Pons (tissue), 1 donor: ENCODE measurements around the gene SCMH1.
"Not testable (repeated sequence)": the region's sequence is repeated elsewhere in the genome, so short reads cannot be mapped to it uniquely, and the experiment has no call there.

Source experiments
- DNase-seq: peaks from one replicate; pipeline ENCODE4 v3.0.0-alpha.2; 2016; ENCODE audit warnings: low spot score

The SCMH1 gene

DNA sequence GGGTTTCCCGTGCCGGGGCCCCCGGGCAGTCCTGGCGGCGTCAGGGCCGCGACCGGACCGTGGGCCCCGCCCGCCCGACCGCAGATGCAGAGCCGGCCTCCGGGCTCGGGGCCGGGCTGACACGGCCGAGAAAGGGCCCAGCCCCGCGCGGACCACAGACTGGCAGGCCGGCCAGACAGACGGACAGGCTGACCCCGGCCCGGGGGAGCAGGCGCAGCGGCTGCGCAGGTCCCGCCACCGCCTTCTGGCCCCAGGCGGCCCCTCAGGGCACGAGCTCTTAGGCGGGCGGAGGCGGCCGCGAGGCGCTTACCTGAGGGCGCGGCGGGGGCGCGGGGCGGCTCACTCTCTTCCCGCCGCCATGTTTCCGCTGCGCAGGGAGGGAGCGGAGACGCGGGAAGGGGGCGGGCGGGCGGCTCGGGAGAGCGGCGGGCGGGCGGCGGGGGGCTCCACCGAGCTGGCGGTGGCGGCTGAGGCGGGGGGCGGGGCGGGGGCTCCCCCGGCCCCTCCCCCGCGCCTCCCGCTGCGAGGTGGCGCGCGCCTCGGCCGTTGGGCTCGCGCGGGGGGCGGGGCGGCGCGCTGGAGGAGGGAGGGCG lies at the start of gene SCMH1:
Gene SCMH1 (minus strand): TSS at position 558 of the 593 bp plus-strand sequence. CDS start 56,173 bp downstream, outside the sequence.
- no peak for DNase-seq

DNA sequence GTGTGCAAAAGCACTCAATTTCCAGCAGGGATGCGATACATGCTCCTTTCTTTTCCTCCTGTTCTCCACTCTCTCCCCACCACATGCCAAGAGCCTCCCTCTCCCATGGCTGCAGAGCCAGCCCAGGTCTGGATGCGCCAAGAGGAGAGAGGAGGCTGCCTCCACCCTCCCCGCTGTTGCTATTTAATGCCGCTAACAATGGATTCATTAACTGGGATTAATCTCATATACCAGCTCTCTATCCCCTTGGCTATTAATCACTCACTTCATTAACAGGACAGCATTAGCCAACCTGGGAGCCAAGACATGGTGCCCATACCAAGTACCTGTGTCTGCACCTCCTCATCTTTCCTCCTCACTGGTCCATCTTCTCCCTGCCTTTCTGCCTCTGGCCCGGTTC lies 49.1 kb upstream of the SCMH1 start:
- DNase-seq = no peak

GRCh38 chr1:41289196-41289595 lies 47.1 kb upstream of the SCMH1 start:
- DNase-seq = no peak

DNA sequence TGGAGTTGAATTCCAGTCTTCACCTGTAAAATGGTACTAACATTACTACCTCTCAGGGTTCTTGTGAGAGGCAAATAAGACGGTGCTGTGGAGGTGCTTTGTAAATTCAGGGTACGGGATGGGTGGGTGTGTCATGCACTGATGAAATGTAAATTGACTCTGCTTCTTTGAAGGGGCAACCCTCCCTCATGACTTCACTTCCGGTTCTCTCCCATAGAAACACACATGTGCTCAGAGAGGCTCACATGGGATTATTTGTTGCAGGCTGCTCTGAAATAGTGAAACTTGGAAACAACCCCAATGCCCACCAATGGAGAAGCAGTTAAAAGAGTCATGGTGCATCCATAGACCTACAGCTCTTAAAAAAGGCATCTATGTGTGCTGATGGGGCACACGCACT lies 44.9 kb upstream of the SCMH1 start:
- DNase-seq = no peak

DNA sequence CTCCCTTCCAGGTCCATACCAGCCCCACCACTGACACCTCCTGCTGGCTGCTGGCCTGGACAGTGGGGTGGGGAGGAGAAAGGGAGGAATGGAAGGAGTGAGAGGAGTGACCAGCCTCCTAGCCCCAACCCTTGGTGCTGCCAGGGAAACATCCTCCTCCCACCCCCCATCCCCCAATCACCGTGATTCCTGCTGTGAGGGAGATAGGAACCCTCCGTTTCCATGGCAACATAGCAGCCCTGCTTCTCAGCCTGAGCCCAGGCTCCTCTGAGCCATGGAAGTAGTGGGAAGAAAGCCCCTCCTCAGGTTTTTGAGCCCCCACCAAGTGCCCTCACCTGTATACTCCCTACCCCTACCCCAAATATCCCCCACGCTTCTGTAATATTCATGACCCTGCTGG lies 44.4 kb upstream of the SCMH1 start:
- no peak for DNase-seq

- no peak for DNase-seq
Measured at GRCh38 chr1:41285818-41286217, 43.7 kb upstream of the SCMH1 start.

DNA sequence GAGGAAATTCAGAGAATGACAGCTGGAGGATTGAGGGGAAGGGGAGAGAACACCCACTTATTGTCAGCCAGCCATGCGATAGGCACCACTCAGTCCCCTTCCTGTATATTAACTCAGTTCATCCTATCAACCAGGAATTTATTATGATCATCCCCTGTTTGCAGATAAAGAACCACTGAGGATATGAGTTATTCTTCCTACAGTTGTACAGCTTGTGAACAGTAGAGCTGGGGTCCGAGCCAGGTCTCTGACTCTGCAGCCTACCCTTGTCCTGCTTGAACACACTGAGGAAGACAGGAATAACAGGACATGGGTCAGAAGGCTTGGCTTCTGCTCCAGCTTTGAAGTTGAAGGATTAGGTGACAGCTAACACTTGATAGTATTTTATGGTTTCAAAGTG lies 42.0 kb upstream of the SCMH1 start:
- DNase-seq = no peak

DNA sequence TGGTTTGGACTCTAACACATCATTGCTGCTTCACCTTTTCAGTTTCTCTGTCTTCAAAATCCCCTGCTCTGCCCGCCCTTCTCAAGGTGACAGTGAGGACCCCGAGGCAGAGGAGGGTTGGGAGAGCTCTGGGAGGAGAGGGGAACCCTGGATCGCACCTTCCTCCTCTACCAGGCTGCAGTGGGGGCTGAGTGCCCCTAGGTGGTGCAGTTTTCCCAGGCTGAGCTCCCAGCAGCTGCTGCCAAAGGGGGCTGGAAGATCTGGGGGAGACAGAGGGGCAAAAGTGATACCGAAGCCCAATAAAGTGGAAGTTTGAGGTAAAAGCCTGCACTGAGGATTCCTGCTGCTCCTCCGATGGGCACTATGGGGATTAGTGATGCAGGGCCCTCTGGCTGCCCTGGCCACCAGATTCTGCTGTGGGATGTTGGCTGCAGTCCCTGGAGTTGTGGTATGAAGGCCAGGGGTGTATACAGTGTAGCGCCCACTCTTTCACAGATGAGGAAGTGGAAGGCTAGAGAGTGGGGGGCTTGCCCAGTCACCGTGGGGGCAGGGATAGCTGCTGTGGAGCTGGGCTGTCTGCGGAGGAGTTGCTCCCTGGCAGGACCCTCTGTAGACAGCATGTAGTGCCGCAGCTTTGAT lies 40.7 kb upstream of the SCMH1 start:
- DNase-seq = no peak

DNA sequence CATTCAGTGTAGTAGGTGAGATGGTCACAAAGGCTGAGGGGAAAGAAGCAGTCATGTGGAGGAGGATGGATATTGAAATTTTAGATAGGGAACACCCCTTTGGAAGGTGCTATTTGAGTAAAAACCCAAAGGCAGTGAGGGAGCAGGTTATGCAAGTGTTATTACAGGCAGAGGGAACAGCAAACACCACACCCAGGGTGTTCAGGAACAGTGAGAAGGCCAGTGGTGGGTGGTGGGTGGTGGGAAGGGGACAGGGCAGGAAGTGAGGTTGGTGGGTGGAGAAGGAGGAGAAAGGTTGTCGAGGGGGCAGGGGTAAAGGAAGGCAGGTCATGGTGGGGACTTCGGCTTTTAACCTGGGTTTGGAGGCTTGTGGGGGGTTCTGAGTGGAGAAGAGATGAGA lies 39.2 kb upstream of the SCMH1 start:
- no peak for DNase-seq

- DNase-seq = no peak
Measured at GRCh38 chr1:41280202-41281032, 38.3 kb upstream of the SCMH1 start.

DNA sequence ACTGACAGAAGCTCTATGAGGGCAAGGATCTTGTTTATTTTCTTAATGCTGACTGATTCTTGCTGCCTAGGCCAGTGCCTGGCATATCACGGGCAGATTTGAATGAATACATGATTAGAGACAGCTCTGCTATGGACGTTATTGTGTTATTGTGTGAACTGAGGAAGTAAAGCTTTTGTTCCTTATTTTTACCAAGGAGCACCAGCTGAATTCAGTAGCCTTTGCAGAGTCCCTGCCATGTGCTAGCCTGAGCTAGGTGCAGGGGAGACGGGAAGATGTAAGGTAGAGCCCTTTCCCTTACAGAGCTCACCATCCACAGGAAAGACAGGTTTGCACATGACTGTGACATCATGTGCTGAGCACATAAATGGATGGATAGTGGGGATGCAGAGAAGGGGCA lies 36.0 kb upstream of the SCMH1 start:
- DNase-seq = no peak

DNA sequence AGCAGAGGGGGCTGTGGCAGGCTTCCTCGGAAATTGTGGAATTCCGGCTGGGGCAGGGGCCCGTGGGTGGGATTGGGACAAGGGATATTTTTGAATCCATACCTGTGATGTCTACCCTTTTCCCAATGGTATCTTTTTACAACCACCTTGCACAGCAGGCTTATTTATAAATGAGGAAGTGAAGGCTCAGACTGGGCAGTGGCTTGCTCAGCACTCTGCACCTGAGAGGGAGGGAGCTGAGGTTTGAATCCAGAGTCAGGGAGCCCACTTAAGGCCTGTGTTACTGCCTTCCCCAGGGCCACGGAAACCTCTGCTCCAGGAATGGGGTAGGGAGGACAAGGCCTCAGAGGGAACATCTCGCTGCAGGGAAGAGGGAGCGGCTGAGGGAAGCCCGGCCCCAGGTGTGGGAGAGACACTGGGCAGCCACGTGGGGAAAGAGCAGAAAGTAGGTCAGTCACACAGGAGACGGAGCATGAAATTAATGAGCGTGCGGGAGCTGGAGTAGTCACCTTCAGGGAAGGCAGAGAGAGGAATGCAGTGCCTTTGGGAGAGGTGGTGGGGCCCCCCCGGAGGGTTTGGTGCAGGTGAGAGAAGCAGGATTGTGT lies 35.4 kb upstream of the SCMH1 start:
- no peak for DNase-seq

DNA sequence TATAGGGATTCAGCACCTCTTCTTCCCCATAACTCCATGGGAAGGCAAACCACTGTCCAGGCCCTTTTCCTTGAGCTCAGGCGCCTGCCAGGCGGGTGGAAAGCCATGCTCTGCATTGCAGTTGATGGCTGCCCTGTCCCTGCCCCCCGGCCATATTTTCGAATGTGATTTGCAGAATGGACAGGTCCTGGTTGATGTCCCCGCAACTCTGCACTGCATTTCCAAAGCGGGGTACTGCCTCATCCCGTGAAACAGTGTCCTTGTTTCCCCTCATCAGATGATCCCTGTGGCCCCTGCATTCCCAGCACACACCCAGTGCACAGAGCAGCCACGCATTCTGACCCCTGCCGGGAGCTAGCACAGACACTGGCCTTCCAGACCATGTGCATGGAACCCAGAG lies 33.7 kb upstream of the SCMH1 start:
- DNase-seq = no peak

DNA sequence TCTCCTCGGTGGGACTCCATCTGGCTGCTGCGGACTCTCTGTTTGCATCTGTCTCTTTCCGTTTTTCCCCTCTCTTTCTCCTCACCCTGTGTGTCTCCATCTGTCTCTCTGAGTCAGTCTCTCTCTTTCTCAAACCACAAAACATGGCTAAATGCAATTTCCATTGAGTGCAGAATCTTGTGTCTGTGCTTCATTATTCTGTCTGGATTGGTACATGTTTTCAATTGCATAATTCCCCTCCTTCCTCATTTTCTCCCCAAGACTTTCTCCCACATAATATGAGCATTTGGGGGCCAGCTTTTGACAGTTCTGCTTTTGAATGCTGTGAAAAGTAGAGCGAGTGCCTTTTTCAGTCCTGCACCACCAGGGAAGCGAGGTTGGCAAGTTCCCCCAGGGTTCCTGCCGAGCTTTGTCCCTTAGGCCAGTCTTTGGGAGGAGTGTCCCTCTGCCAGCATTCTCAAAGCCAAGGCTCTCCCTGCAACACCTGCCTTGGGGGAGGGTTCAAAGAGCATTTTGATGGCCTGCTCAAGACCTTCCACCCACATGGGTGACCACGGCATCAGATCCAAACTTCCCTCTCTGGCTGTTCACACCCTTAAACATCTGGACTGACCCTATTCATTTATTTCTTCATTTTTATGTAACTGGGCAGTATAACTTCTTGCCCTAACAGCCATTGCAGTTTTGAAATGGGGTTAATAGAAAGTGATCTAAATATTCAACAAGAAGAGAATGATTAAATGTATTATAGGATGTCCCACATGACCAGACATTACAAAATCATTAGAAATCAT lies 32.8 kb upstream of the SCMH1 start:
- DNase-seq = peak; percentile 66

GRCh38 chr1:41272601-41273000 lies 30.5 kb upstream of the SCMH1 start:
- DNase-seq = no peak

DNA sequence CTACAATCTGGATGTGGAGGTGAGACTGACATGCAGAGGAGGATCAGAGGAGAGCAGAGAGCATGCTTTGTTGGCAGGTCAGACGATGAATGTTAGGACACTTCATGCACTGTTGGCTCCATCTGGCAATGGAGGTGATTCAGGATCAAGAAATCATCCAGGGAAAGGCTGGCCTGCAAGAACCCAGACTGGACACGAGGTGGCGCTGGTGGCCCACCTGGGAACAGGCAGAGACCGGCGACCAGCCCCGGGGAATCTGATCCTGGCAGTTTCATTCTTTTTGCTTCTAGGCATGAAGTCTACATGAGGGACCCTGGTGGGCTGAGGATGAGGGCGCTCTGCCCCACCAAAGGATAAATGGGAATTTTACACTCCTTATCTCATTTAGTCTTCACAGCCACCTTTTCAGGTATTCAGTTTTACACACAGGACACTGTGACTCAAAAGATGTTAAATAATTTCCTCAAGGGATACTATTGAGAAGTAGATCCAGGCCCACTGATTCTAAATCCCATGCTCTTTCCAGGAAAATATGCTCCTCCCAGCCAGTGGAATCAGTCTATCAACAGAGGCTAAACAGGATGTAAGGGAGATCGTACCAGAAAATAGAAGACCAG lies 26.2 kb upstream of the SCMH1 start:
- DNase-seq = peak; percentile 54

DNA sequence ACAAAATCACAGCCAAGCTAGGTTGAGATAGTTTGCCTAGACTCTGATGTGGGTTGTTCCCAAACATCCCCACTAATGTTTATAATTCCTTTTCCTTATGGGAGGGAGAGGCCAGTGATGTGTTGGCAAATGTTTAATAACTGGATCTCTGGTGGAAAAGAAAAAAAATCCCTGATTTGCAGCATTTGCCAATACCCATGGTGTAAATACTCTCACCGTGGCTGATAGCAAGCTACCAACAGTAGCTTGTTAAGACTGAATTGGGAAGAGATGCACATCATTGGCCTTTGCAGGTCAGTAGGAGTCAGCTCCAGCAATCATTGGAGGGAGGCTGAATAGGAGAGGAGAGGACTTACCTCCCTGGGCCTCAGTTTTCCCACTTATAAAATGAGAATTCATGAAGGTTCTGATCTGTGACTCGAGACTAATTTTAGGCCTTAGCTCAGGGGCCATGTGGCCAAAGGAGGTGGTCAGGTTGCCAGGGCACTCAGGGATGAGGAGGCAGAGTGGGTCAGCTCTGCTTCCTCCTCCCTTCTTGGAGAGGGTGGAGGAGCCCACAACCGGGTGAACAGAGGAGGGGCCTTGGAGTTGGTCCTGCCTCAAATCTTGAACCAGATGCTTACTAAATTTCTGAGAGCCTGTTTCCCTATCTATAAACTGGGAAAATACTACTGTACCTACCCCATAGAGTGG lies 20.0 kb upstream of the SCMH1 start:
- no peak for DNase-seq

DNA sequence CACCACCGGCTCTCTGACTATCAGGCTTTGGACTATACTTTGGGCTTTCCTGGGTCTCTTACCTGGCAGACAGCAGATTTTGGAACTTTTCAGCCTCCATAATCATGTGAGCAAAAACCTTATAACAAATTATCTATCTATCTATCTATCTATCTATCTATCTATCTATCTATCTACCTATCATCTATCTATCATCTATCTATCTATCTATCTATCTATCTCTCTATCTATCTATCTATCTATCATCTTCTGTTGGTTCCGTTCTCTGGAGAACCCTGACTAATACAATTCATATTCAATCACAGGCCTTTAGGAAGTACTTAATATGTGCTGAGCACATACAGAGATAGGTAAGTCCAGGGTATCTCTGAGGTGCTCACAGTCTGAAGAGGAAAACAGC lies 18.7 kb upstream of the SCMH1 start:
- DNase-seq = no peak

- DNase-seq = no peak
Measured at GRCh38 chr1:41259221-41259620, 17.1 kb upstream of the SCMH1 start.

DNA sequence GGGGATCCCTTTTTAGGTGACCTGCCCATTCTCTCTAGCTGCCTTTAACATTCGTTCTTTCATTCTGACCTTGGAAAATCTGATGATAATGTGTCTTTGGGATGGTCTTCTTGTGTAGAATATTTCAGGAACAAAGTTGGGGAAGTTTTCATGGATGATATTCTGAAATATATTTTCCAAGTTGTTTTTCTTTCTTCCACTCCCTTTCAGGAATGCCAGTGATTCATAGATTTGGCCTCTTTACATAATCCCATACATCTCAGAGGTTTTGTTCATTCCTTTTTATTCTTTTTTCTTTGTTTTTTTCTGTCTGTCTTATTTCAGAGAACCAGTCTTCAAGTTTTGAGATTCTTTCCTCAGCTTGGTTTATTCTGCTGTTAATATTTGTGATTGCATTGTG lies 13.9 kb upstream of the SCMH1 start:
- DNase-seq = no peak

GRCh38 chr1:41251120-41251519 lies 9.0 kb upstream of the SCMH1 start:
- DNase-seq = not testable (repeated sequence)
